ENCODE results near the gene TMEM80. TPM values are rescaled to one million over a fixed set of nuclear protein-coding genes. Genes with fewer than 3 reads are reported as not detected.

The TMEM80 gene
- total RNA-seq, 1 donor from 2014 or later = 38.7 TPM

DNA sequence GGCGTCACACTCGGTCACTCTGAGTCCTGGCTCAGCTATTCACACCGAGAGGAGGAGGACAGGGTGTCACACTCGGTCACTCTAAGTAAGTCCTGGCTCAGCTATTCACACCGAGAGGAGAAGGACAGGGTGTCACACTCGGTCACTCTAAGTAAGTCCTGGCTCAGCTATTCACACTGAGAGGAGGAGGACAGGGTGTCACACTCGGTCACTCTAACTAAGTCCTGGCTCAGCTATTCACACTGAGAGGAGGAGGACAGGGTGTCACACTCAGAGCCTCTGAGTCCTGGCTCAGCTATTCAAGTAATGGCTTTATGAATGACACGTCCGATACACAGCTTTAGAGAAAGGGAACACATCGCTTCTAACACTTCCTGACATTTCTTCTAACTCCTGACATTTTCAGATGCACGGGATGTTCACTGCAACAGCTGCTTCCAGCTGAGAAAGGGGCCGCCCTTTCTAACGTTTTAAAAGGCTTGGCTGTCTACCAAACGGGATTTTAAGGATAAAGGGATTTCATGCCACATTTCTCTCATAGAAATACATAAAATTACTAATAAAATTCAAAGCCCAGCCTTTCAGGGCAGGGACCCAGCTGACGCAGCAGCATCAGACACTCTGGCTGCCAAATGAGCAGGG is 30.4 kb upstream of the TMEM80 start:
- no peaks in the 10 kb centered on the region for H3K79me2 ChIP-seq (ENCODE audit: low read depth)
- no peaks in the 10 kb centered on the region for H3F3A ChIP-seq (ENCODE audit: low read depth)
- H3K9me3 Mint-ChIP-seq = no peaks in the 10 kb centered on the region
- H3K4me3 ChIP-seq = no peak overlapping the region
- no peaks in the 10 kb centered on the region for H3K9me3 ChIP-seq (ENCODE audit: low read depth)
- TF ChIP-seq EZH2phosphoT487 (IDR thresholded peaks at IDR 0.05) = no peak
- no peak for TF ChIP-seq EZH2 (IDR thresholded peaks at IDR 0.05)
- TF ChIP-seq, protein P1, sequence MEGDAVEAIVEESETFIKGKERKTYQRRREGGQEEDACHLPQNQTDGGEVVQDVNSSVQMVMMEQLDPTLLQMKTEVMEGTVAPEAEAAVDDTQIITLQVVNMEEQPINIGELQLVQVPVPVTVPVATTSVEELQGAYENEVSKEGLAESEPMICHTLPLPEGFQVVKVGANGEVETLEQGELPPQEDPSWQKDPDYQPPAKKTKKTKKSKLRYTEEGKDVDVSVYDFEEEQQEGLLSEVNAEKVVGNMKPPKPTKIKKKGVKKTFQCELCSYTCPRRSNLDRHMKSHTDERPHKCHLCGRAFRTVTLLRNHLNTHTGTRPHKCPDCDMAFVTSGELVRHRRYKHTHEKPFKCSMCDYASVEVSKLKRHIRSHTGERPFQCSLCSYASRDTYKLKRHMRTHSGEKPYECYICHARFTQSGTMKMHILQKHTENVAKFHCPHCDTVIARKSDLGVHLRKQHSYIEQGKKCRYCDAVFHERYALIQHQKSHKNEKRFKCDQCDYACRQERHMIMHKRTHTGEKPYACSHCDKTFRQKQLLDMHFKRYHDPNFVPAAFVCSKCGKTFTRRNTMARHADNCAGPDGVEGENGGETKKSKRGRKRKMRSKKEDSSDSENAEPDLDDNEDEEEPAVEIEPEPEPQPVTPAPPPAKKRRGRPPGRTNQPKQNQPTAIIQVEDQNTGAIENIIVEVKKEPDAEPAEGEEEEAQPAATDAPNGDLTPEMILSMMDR (IDR thresholded peaks at IDR 0.05) = no peak
- H3K4me1 Mint-ChIP-seq = no peaks in the 10 kb centered on the region
- no peaks in the 10 kb centered on the region for H3K36me3 ChIP-seq
- no peak for DNase-seq (ENCODE audit: low spot score)
- peak overlapping the region; percentile 76 for H3K27ac Mint-ChIP-seq
- peaks cover 9% of the 10 kb centered on the region for H3K27me3 Mint-ChIP-seq (ENCODE audit: insufficient read depth, low read depth)
- H3K4me3 Mint-ChIP-seq = no peak overlapping the region
- H2AFZ ChIP-seq (replicated peaks) = no peak overlapping the region
- no peaks in the 10 kb centered on the region for H3K4me1 ChIP-seq
- H3K36me3 Mint-ChIP-seq = peaks cover 21% of the 10 kb centered on the region
- no peaks in the 10 kb centered on the region for H3K27me3 ChIP-seq
- H3K9ac ChIP-seq = no peak overlapping the region
- H3K27ac ChIP-seq = no peak overlapping the region
- no peak overlapping the region for H3K4me2 ChIP-seq
- H4K20me1 ChIP-seq (ENCODE audit: low read depth) = peaks cover 10% of the 10 kb centered on the region

DNA sequence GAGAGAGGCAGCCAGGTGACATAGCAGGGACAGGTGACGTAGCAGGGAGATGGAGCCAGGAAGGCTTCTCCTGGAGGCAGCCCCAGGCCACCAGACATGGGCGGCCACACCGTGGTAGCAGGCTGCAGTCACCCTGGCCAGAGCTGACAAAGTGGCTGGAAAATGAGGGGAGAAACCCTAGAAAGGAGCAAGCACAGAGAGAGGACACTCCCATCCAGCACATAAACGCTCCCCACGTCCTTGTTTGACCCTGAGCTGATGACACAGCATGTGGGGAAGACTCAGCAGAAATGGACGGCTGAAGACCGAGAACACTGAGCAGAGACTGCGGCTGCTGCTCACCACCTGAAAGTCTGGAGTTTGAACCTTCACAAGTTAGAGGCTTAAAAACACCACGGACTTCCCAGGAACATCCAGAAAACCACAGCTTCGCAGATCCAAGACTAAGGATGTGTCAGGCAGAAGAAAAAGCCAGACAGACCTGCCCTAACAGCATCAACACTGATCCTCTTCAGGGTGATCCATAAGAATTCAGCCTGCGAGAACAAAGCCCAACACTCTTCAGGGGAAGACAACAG is 29.8 kb upstream of the TMEM80 start:
- H3K27me3 Mint-ChIP-seq (ENCODE audit: insufficient read depth, low read depth) = peaks cover 9% of the 10 kb centered on the region
- Histone ChIP-seq H3K4me3 (no peak overlapping the region), H2AFZ (replicated peaks) (no peak overlapping the region), H3K79me2 (ENCODE audit: low read depth) (no peaks in the 10 kb centered on the region), H3K27ac (no peak overlapping the region), H3K9me3 (ENCODE audit: low read depth) (no peaks in the 10 kb centered on the region), H3K9ac (no peak overlapping the region), H3K4me2 (no peak overlapping the region), H4K20me1 (ENCODE audit: low read depth) (peaks cover 10% of the 10 kb centered on the region), H3K4me1 (no peaks in the 10 kb centered on the region), H3K27me3 (no peaks in the 10 kb centered on the region), H3K36me3 (no peaks in the 10 kb centered on the region), H3F3A (ENCODE audit: low read depth) (no peaks in the 10 kb centered on the region)
- DNase-seq (ENCODE audit: low spot score) = no peak
- H3K4me3 Mint-ChIP-seq = no peak overlapping the region
- peaks cover 21% of the 10 kb centered on the region for H3K36me3 Mint-ChIP-seq
- H3K9me3 Mint-ChIP-seq = no peaks in the 10 kb centered on the region
- no peaks in the 10 kb centered on the region for H3K4me1 Mint-ChIP-seq
- peak overlapping the region; percentile 76 for H3K27ac Mint-ChIP-seq
- no peak for TF ChIP-seq EZH2 (IDR thresholded peaks at IDR 0.05)
- TF ChIP-seq, protein P1 (IDR thresholded peaks at IDR 0.05) = no peak
- TF ChIP-seq EZH2phosphoT487 (IDR thresholded peaks at IDR 0.05) = no peak

DNA sequence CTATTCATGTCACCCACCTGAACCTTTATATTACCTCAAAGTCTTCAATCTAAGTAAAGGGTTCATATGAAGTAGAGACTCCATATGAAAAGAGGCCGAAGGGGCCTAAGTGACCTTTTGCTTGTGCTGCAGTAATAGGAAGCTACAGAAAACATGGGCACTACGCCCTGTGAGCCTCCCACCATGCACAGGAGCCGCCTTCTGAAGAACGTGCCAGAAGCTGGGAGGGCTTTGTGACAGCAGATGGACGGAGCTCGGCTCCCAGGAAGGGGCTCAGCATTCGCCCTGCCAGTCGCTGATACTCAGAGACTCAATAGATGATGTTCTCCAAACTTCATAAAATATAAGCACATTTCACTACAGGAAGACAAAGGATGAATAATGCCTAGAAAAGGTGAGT is 21.8 kb upstream of the TMEM80 start:
- no peaks in the 10 kb centered on the region for H4K20me1 ChIP-seq (ENCODE audit: low read depth)

More for the DNA sequence above, 21.8 kb upstream of the TMEM80 start:
- Histone ChIP-seq H3K9ac (no peak overlapping the region), H3F3A (ENCODE audit: low read depth) (no peaks in the 10 kb centered on the region), H3K27ac (no peak overlapping the region), H2AFZ (replicated peaks) (no peak overlapping the region), H3K27me3 (no peaks in the 10 kb centered on the region), H3K4me1 (no peaks in the 10 kb centered on the region), H3K79me2 (ENCODE audit: low read depth) (no peaks in the 10 kb centered on the region), H3K36me3 (no peaks in the 10 kb centered on the region), H3K9me3 (ENCODE audit: low read depth) (no peaks in the 10 kb centered on the region), H3K4me2 (no peak overlapping the region), H3K4me3 (no peak overlapping the region)
- no peak overlapping the region for H3K4me3 Mint-ChIP-seq
- H3K27ac Mint-ChIP-seq = no peak overlapping the region
- no peaks in the 10 kb centered on the region for H3K9me3 Mint-ChIP-seq
- H3K4me1 Mint-ChIP-seq = no peaks in the 10 kb centered on the region
- peaks cover 26% of the 10 kb centered on the region for H3K36me3 Mint-ChIP-seq
- no peaks in the 10 kb centered on the region for H3K27me3 Mint-ChIP-seq (ENCODE audit: insufficient read depth, low read depth)
- no peak for DNase-seq (ENCODE audit: low spot score)
- TF ChIP-seq, protein P1 (IDR thresholded peaks at IDR 0.05) = no peak
- TF ChIP-seq EZH2 (IDR thresholded peaks at IDR 0.05) = no peak
- TF ChIP-seq EZH2phosphoT487 (IDR thresholded peaks at IDR 0.05) = no peak

Data from neural progenitor cell (in vitro differentiated cells).